SU-DHL-6 (cell line): Measurements from ENCODE around the gene ETFA.
"Not testable (repeated sequence)": the region's sequence is repeated elsewhere in the genome, so short reads cannot be mapped to it uniquely, and the experiment has no call there.

Experiments used
- H2AFZ ChIP-seq: fragments of 200-600 bp; sonication (generic); 2 replicates; pipeline ENCODE4 v1.6.1; 2014; ENCODE audit warnings: low read depth, mild to moderate bottlenecking, moderate library complexity, mixed read lengths, antibody characterized with exemption, low read length; ENCODE audit not compliant: severe bottlenecking
- H3F3A ChIP-seq: fragments of 200-600 bp; shearing (Covaris generic); 2 replicates; pipeline ENCODE4 v1.6.0; 2016; ENCODE audit warnings: antibody characterized with exemption, mild to moderate bottlenecking; ENCODE audit not compliant: insufficient read depth
- H3K27ac ChIP-seq: fragments of 200-600 bp; sonication (generic); 2 replicates; pipeline ENCODE4 v1.5.1; 2016; ENCODE audit warnings: low read depth, mild to moderate bottlenecking, low read length, moderate library complexity, mixed read lengths
- H3K27me3 ChIP-seq: fragments of 200-600 bp; sonication (generic), shearing (Covaris generic); 2 replicates; pipeline ENCODE4 v1.6.0; 2014; ENCODE audit warnings: mild to moderate bottlenecking, low read length
- H3K36me3 ChIP-seq: fragments of 200-600 bp; sonication (generic); 2 replicates; pipeline ENCODE4 v1.6.1; 2014; ENCODE audit warnings: mild to moderate bottlenecking, low read length, mixed read lengths
- H3K4me2 ChIP-seq: fragments of 300-600, 200-600 bp; shearing (Covaris generic), sonication (generic); 2 replicates; pipeline ENCODE4 v1.6.0; 2014; ENCODE audit warnings: low read length, low read depth, mild to moderate bottlenecking; ENCODE audit not compliant: poor library complexity, severe bottlenecking
- H3K4me3 ChIP-seq: fragments of 200-600 bp; sonication (generic); 2 replicates; pipeline ENCODE4 v1.5.1; 2014; ENCODE audit warnings: antibody characterized with exemption, low read length, mild to moderate bottlenecking, mixed read lengths; ENCODE audit not compliant: insufficient read depth, poor library complexity, severe bottlenecking
- H3K79me2 ChIP-seq: fragments of 200-600 bp; sonication (generic); 2 replicates; pipeline ENCODE4 v1.6.1; 2014; ENCODE audit warnings: mild to moderate bottlenecking, low read length, moderate library complexity; ENCODE audit not compliant: insufficient read depth
- H3K9ac ChIP-seq: fragments of 200-600 bp; sonication (generic); 2 replicates; pipeline ENCODE4 v1.7.0; 2014; ENCODE audit warnings: mild to moderate bottlenecking, low read length
- H3K9me2 ChIP-seq: fragments of 200-600 bp; sonication (generic); replicated peaks from 2 replicates; pipeline ENCODE4 v1.6.1; 2014; ENCODE audit warnings: low read length; ENCODE audit not compliant: insufficient read depth
- H3K9me3 ChIP-seq: fragments of 200-600 bp; sonication (generic); 2 replicates; pipeline ENCODE4 v1.6.1; 2014; ENCODE audit warnings: low read length, mixed read lengths; ENCODE audit not compliant: insufficient read depth
- H4K20me1 ChIP-seq: fragments of 200-600 bp; sonication (generic); 2 replicates; pipeline ENCODE4 v1.6.1; 2014; ENCODE audit warnings: low read depth, mild to moderate bottlenecking, antibody characterized with exemption, low read length, moderate library complexity, mixed read lengths
- CTCF ChIP-seq: fragments of 200-600 bp; sonication (generic); IDR thresholded peaks from one replicate; pipeline ENCODE4 v1.5.1; 2017; ENCODE audit warnings: antibody characterized with exemption, mild to moderate bottlenecking, low read length, moderate library complexity; ENCODE audit not compliant: insufficient read depth, poor library complexity, severe bottlenecking
- EZH2phosphoT487 ChIP-seq: fragments of 200-600 bp; sonication (generic), shearing (Covaris generic); conservative IDR thresholded peaks from 2 replicates; pipeline ENCODE4 v1.6.1; 2018; ENCODE audit warnings: mild to moderate bottlenecking, antibody characterized with exemption, low read length, moderate library complexity, mixed read lengths

ETFA gene

GRCh38 chr15:76303909-76304308, 7.4 kb downstream of the ETFA start:
- no peak overlapping the region for H3K4me2 ChIP-seq
- H3K4me3 ChIP-seq: no peak overlapping the region
- no peaks in the 10 kb centered on the region for H3F3A ChIP-seq
- H3K27ac ChIP-seq: no peak overlapping the region
- peaks cover 24% of the 10 kb centered on the region; the same call in 1 of the 2 replicates for H4K20me1 ChIP-seq
- TF ChIP-seq EZH2phosphoT487 (no peak), CTCF (no peak)
- H3K27me3 ChIP-seq: no peaks in the 10 kb centered on the region
- H3K36me3 ChIP-seq: no peaks in the 10 kb centered on the region
- no peak overlapping the region for H2AFZ ChIP-seq
- H3K9ac ChIP-seq: no peak overlapping the region
- no peaks in the 10 kb centered on the region for H3K9me2 ChIP-seq
- peaks cover 100% of the 10 kb centered on the region for H3K79me2 ChIP-seq
- no peaks in the 10 kb centered on the region for H3K9me3 ChIP-seq

GRCh38 chr15:76299786-76300185, 11.5 kb downstream of the ETFA start:
- peaks cover 33% of the 10 kb centered on the region; the same call in 1 of the 2 replicates for H4K20me1 ChIP-seq
- no peak overlapping the region for H3K4me2 ChIP-seq
- TF ChIP-seq EZH2phosphoT487 (no peak), CTCF (no peak)
- H3K27me3 ChIP-seq: no peaks in the 10 kb centered on the region
- H3K79me2 ChIP-seq: peaks cover 95% of the 10 kb centered on the region
- H3K9ac ChIP-seq: no peak overlapping the region
- H3K27ac ChIP-seq: no peak overlapping the region
- H3K9me3 ChIP-seq: no peaks in the 10 kb centered on the region
- no peak overlapping the region for H3K4me3 ChIP-seq
- H3F3A ChIP-seq: 0 out of 2 replicates have a peak, but pooled peaks cover 6% of the 10 kb centered on the region
- no peak overlapping the region for H2AFZ ChIP-seq
- no peaks in the 10 kb centered on the region for H3K9me2 ChIP-seq
- no peaks in the 10 kb centered on the region for H3K36me3 ChIP-seq

DNA sequence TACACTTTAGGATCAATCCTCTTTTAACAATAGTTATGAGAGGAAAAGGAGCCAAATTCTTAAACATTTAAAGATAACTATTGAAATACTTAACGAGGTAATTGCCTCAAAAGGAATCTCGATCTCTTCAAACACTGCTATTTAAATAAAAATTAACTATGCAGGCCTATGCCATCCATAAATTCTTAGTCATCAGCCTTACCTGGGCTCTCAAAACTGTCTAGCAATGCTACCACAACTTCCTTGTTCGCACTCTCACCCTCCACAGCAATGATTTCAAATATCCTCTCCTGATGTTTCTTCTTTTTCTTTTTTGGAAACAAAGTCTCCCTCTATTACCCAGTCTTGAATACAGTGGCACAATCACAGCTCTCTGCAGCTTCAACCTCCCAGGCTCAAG, 12.3 kb downstream of the ETFA start:
- Histone ChIP-seq H3K9me3 (no peaks in the 10 kb centered on the region), H3K9me2 (no peaks in the 10 kb centered on the region), H3K36me3 (no peaks in the 10 kb centered on the region), H3K4me3 (no peak overlapping the region), H4K20me1 (peaks cover 30% of the 10 kb centered on the region; the same call in 1 of the 2 replicates), H3F3A (0 out of 2 replicates have a peak, but pooled peaks cover 6% of the 10 kb centered on the region), H3K4me2 (no peak overlapping the region), H2AFZ (no peak overlapping the region), H3K27ac (no peak overlapping the region), H3K79me2 (peaks cover 95% of the 10 kb centered on the region), H3K27me3 (no peaks in the 10 kb centered on the region), H3K9ac (no peak overlapping the region)
- TF ChIP-seq EZH2phosphoT487 (no peak), CTCF (no peak)

GRCh38 chr15:76297951-76298350, 13.3 kb downstream of the ETFA start:
- not testable (repeated sequence) for H3K27ac ChIP-seq, H3K9ac ChIP-seq, H2AFZ ChIP-seq, H3K36me3 ChIP-seq, H3F3A ChIP-seq, H3K4me2 ChIP-seq, H3K4me3 ChIP-seq, H3K27me3 ChIP-seq, H3K9me3 ChIP-seq, H3K9me2 ChIP-seq
- peaks cover 95% of the 10 kb centered on the region for H3K79me2 ChIP-seq
- peaks cover 30% of the 10 kb centered on the region; the same call in 1 of the 2 replicates for H4K20me1 ChIP-seq
